KMS-11 (cell line): Measurements from ENCODE around the gene CD3E.

Experiments
- H2AFZ ChIP-seq: fragments of 200-600 bp; sonication (generic); 2 replicates; pipeline ENCODE4 v1.6.1; 2016; ENCODE audit warnings: antibody characterized with exemption, mixed run types, low read depth
- H3K27ac ChIP-seq: fragments of 200-600 bp; sonication (generic); 2 replicates; pipeline ENCODE4 v1.6.1; 2016; ENCODE audit warnings: mild to moderate bottlenecking, mixed run types
- H3K27me3 ChIP-seq: fragments of 200-600 bp; sonication (generic); 2 replicates; pipeline ENCODE4 v1.6.1; 2017; ENCODE audit warnings: mild to moderate bottlenecking, low read depth, mixed run types, moderate library complexity; ENCODE audit not compliant: insufficient read depth
- H3K36me3 ChIP-seq: fragments of 200-600 bp; sonication (generic); 2 replicates; pipeline ENCODE4 v1.6.1; 2017; ENCODE audit warnings: mild to moderate bottlenecking, mixed run types; ENCODE audit not compliant: insufficient read depth
- H3K4me1 ChIP-seq: fragments of 200-600 bp; sonication (generic); 2 replicates; pipeline ENCODE4 v1.6.1; 2016; ENCODE audit warnings: mild to moderate bottlenecking, low read depth, mixed run types; ENCODE audit not compliant: poor library complexity, severe bottlenecking
- H3K4me2 ChIP-seq: fragments of 200-600 bp; sonication (generic); 2 replicates; pipeline ENCODE4 v1.7.0; 2016; ENCODE audit warnings: mild to moderate bottlenecking, mixed run types
- H3K4me3 ChIP-seq: fragments of 200-600 bp; sonication (generic); IDR thresholded peaks from 2 replicates; pipeline ENCODE4 v1.6.1; 2017; ENCODE audit warnings: low read depth, low read length, mixed read lengths; ENCODE audit not compliant: insufficient read depth
- H3K79me2 ChIP-seq: fragments of 200-600 bp; sonication (generic); 2 replicates; pipeline ENCODE4 v1.6.1; 2016; ENCODE audit warnings: low read depth, mixed run types; ENCODE audit not compliant: insufficient read depth
- H3K9ac ChIP-seq: fragments of 200-600 bp; sonication (generic); 2 replicates; pipeline ENCODE4 v1.6.1; 2016; ENCODE audit warnings: mild to moderate bottlenecking, mixed run types
- H4K20me1 ChIP-seq: fragments of 200-600 bp; sonication (generic); 2 replicates; pipeline ENCODE4 v1.6.1; 2016; ENCODE audit warnings: mild to moderate bottlenecking, mixed run types; ENCODE audit not compliant: insufficient read depth
- CTCF ChIP-seq: fragments of 200-600 bp; sonication (generic); conservative IDR thresholded peaks from 2 replicates; pipeline ENCODE4 v1.6.1; 2017; ENCODE audit warnings: low read depth, mild to moderate bottlenecking, antibody characterized with exemption, low read length, moderate library complexity, mixed read lengths

Gene CD3E

GRCh38 chr11:118295815-118296454 is 8.6 kb upstream of the CD3E start:
- peak; percentile 48 for TF ChIP-seq CTCF
- Histone ChIP-seq H3K9ac (no peak overlapping the region), H3K36me3 (no peaks in the 10 kb centered on the region), H4K20me1 (no peaks in the 10 kb centered on the region), H3K4me2 (no peak overlapping the region), H3K27me3 (no peaks in the 10 kb centered on the region), H3K79me2 (no peaks in the 10 kb centered on the region), H2AFZ (no peak overlapping the region), H3K4me3 (no peak overlapping the region), H3K27ac (no peak overlapping the region), H3K4me1 (no peaks in the 10 kb centered on the region)

GRCh38 chr11:118301600-118302195 is 2.8 kb upstream of the CD3E start:
- Histone ChIP-seq H3K79me2 (no peaks in the 10 kb centered on the region), H3K4me2 (no peak overlapping the region), H3K4me1 (no peaks in the 10 kb centered on the region), H3K36me3 (no peaks in the 10 kb centered on the region), H2AFZ (no peak overlapping the region), H3K4me3 (no peak overlapping the region), H4K20me1 (no peaks in the 10 kb centered on the region), H3K27ac (no peak overlapping the region), H3K9ac (no peak overlapping the region), H3K27me3 (no peaks in the 10 kb centered on the region)
- TF ChIP-seq CTCF, result no peak

- Histone ChIP-seq H3K9ac (no peak overlapping the region), H3K36me3 (no peaks in the 10 kb centered on the region), H3K27ac (no peak overlapping the region), H3K79me2 (no peaks in the 10 kb centered on the region), H2AFZ (no peak overlapping the region), H3K4me1 (no peaks in the 10 kb centered on the region), H3K27me3 (no peaks in the 10 kb centered on the region), H4K20me1 (no peaks in the 10 kb centered on the region), H3K4me2 (no peak overlapping the region), H3K4me3 (no peak overlapping the region)
- no peak for TF ChIP-seq CTCF
Measured at GRCh38 chr11:118304227-118304567, 333 bp upstream of the CD3E start.

- H4K20me1 ChIP-seq, result no peaks in the 10 kb centered on the region
- H3K9ac ChIP-seq, result no peak overlapping the region
- no peaks in the 10 kb centered on the region for H3K79me2 ChIP-seq
- no peak overlapping the region for H3K27ac ChIP-seq
- no peak overlapping the region for H3K4me3 ChIP-seq
- no peak overlapping the region for H2AFZ ChIP-seq
- TF ChIP-seq CTCF, result no peak
- H3K4me2 ChIP-seq, result no peak overlapping the region
- no peaks in the 10 kb centered on the region for H3K36me3 ChIP-seq
- no peaks in the 10 kb centered on the region for H3K4me1 ChIP-seq
- H3K27me3 ChIP-seq, result no peaks in the 10 kb centered on the region
Measured at GRCh38 chr11:118305726-118306125, 1.2 kb downstream of the CD3E start.
